K562 (cell line): ENCODE results near the gene ZNF516. TPM values are rescaled to one million over a fixed set of nuclear protein-coding genes. Genes with fewer than 3 reads are reported as not detected.

Source experiments
- GATAD2A ChIP-seq: fragments of 450-650 bp; IDR thresholded peaks from 2 replicates; pipeline ENCODE4 v1.6.1; 2017
- NCOA1 ChIP-seq: fragments of 450-650 bp; IDR thresholded peaks from 2 replicates; pipeline ENCODE4 v1.6.1; 2016; ENCODE audit warnings: low read depth
- RNF2 ChIP-seq: sonication (generic); IDR thresholded peaks from 2 replicates; pipeline ENCODE4 v1.6.1; 2016
- polyA plus RNA-seq, 8 experiments: library from polyadenylated mRNA; depleted of rRNA in 4 of 8; stranded (reverse) in 5 of 8; unstranded in 3 of 8; fragments of >200 nt; fragmentation: Nextera tagmentation in 2 of 8; fragmentation: Illumina TruSeq in 1 of 8; extraction: Ambion mirVana in 2 of 8; extraction: Trizol in 1 of 8; gene quantifications; 2 replicates each; pipeline versions ENCODE4 v1.2.1 to v1.2.3, GENCODE V29; 2011 to 2014; ENCODE audit warnings: inconsistent platforms in 1 of 8, missing spikeins in 1 of 8
- total RNA-seq, 7 experiments: library from RNA; depleted of rRNA in 6 of 7; stranded (reverse); fragments of >200 nt in 6 of 7; fragmentation: Illumina TruSeq in 2 of 7; extraction: Trizol in 2 of 7; gene quantifications; 2 replicates each; pipeline versions ENCODE4 v1.2.1 to v1.2.3, GENCODE V29; 2011 to 2021; ENCODE audit warnings: low replicate concordance in 1 of 7
- TF ChIP-seq, protein P1 (sequence below): sonication (generic); formaldehyde crosslinking; IDR thresholded peaks from 2 replicates; pipeline ENCODE4 v1.8.0; 2023; ENCODE audit warnings: mild to moderate bottlenecking, missing genetic modification reagents

ZNF516 gene
- total and polyA plus RNA-seq, 9 of the 15 experiments (the other 6 are each of a cell fraction or from before 2014, with no cell fraction given), result 0.04 to 0.20 (median 0.08) TPM; not detected in 3

DNA sequence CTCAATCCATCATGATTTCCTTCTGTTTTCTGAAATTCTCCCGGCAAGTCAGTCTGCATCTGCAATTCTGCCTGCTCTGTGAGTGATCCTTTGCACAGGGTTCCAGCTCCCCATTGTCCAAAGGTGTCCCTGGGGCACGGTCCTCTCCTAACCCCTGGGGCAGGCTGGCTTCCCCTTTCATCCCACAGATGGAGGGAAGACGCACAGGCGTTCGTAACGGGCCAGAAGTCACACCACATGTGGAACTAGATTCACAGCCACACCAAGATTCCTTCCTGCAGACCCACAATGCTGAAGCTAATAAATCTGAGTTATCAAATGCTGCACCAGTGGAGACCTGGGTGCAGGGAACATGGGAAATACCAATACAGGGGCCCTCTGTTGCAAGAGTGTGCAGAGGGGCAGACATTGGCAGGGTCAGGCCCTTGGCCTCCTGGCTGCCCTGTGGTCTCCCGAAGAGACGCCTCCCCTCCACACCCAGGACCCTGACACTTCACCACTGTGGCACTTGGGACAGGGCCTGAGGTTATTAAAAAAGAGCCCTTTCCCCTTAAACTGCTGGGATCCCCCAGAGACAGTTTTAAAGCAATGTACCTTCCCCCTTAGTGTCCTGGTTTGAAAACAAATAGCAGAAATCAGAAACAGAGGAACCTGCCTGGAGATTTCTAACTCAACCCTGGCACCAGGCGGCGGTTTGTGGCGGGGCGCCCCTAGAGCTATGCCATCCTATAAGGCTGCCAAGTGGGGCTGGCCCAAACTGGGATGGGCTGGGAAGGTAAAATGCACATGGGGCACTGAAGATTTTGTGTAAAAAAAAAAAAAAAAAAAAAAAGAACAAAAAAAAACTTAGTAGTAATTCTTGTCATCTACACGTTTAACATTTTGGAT is 15.4 kb downstream of the ZNF516 start (continued):
- TF ChIP-seq, protein P1, sequence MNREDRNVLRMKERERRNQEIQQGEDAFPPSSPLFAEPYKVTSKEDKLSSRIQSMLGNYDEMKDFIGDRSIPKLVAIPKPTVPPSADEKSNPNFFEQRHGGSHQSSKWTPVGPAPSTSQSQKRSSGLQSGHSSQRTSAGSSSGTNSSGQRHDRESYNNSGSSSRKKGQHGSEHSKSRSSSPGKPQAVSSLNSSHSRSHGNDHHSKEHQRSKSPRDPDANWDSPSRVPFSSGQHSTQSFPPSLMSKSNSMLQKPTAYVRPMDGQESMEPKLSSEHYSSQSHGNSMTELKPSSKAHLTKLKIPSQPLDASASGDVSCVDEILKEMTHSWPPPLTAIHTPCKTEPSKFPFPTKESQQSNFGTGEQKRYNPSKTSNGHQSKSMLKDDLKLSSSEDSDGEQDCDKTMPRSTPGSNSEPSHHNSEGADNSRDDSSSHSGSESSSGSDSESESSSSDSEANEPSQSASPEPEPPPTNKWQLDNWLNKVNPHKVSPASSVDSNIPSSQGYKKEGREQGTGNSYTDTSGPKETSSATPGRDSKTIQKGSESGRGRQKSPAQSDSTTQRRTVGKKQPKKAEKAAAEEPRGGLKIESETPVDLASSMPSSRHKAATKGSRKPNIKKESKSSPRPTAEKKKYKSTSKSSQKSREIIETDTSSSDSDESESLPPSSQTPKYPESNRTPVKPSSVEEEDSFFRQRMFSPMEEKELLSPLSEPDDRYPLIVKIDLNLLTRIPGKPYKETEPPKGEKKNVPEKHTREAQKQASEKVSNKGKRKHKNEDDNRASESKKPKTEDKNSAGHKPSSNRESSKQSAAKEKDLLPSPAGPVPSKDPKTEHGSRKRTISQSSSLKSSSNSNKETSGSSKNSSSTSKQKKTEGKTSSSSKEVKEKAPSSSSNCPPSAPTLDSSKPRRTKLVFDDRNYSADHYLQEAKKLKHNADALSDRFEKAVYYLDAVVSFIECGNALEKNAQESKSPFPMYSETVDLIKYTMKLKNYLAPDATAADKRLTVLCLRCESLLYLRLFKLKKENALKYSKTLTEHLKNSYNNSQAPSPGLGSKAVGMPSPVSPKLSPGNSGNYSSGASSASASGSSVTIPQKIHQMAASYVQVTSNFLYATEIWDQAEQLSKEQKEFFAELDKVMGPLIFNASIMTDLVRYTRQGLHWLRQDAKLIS, result no peak
- no peak for TF ChIP-seq GATAD2A
- TF ChIP-seq RNF2, result no peak
- TF ChIP-seq NCOA1, result no peak
